ENCODE measurements around the gene SCAI.
"Not testable (repeated sequence)": the region's sequence is repeated elsewhere in the genome, so short reads cannot be mapped to it uniquely, and the experiment has no call there.

SCAI gene

GRCh38 chr9:125008599-125008998 lies 134.7 kb downstream of the SCAI start:
- DNase-seq = no peak

GRCh38 chr9:125003332-125003731 lies 140.0 kb downstream of the SCAI start:
- no peak for DNase-seq

- no peak for DNase-seq
These were observed 159.6 kb downstream of the SCAI start for GRCh38 chr9:124983698-124984097.

GRCh38 chr9:124980431-124980830 lies 162.9 kb downstream of the SCAI start:
- DNase-seq = no peak

GRCh38 chr9:124975131-124975530 lies 168.2 kb downstream of the SCAI start:
- no peak for DNase-seq

- DNase-seq = no peak
These were observed 169.5 kb downstream of the SCAI start for GRCh38 chr9:124973807-124974206.

- no peak for DNase-seq
These were observed 171.0 kb downstream of the SCAI start for GRCh38 chr9:124972241-124972770.

- peak in 1 of 2 experiments; percentile 25 for DNase-seq
These were observed 173.9 kb downstream of the SCAI start for GRCh38 chr9:124969401-124969800.

GRCh38 chr9:124968238-124968637 lies 175.1 kb downstream of the SCAI start:
- DNase-seq = no peak

- peak; percentile 25 to 27 for DNase-seq
These were observed 177.4 kb downstream of the SCAI start for GRCh38 chr9:124965775-124966568.

- DNase-seq = no peak
These were observed 178.7 kb downstream of the SCAI start for GRCh38 chr9:124964604-124965003.

GRCh38 chr9:124964056-124964455 lies 179.3 kb downstream of the SCAI start:
- DNase-seq = no peak

- no peak for DNase-seq
These were observed 182.9 kb downstream of the SCAI start for GRCh38 chr9:124960409-124960752.

- not testable (repeated sequence) for DNase-seq
These were observed 183.5 kb downstream of the SCAI start for GRCh38 chr9:124959671-124960408.

- DNase-seq = no peak
These were observed 189.1 kb downstream of the SCAI start for GRCh38 chr9:124954255-124954654.

- DNase-seq = no peak
These were observed 193.1 kb downstream of the SCAI start for GRCh38 chr9:124950050-124950718.

- no peak for DNase-seq
These were observed 193.9 kb downstream of the SCAI start for GRCh38 chr9:124949387-124949786.

GRCh38 chr9:124947727-124948391 lies 195.5 kb downstream of the SCAI start:
- no peak for DNase-seq

GRCh38 chr9:124946167-124946566 lies 197.2 kb downstream of the SCAI start:
- no peak for DNase-seq

- DNase-seq = peak; percentile 63 to 74
These were observed 201.4 kb downstream of the SCAI start for GRCh38 chr9:124941679-124942561.

GRCh38 chr9:124940894-124941678 lies 202.2 kb downstream of the SCAI start, which contains the start of gene GOLGA1:
Gene GOLGA1, minus strand, starts transcription at chr9:124941083. Its CDS starts 2,372 bp downstream, at chr9:124938711.
- peak; percentile 83 to 85 for DNase-seq
